H9 (cell line): Measurements from ENCODE around the gene MEF2A. TPM values are rescaled to one million over a fixed set of nuclear protein-coding genes. Genes with fewer than 3 reads are reported as not detected.

Experiments used
- DNase-seq: peaks from one replicate; pipeline ENCODE4 v3.0.0-alpha.2; 2017
- H2AFZ ChIP-seq: one replicate; pipeline ENCODE4 v1.6.1; 2013; ENCODE audit warnings: mild to moderate bottlenecking, low read length, control low read depth, moderate library complexity
- H2AK5ac ChIP-seq: 2 replicates; pipeline ENCODE4 v1.6.1; 2013; ENCODE audit warnings: low read length, control low read depth, mixed read lengths; ENCODE audit not compliant: insufficient read length
- H2BK120ac ChIP-seq: one replicate; pipeline ENCODE4 v1.6.1; 2013; ENCODE audit warnings: low read depth, mild to moderate bottlenecking, low read length, control low read depth, inconsistent platforms; ENCODE audit not compliant: poor library complexity, severe bottlenecking
- H2BK12ac ChIP-seq: 2 replicates; pipeline ENCODE4 v1.6.1; 2013; ENCODE audit warnings: low read length, control low read depth, mixed read lengths, low read depth; ENCODE audit not compliant: insufficient read length
- H2BK15ac ChIP-seq: 2 replicates; pipeline ENCODE4 v1.6.1; 2013; ENCODE audit warnings: low read depth, low read length, control low read depth
- H2BK20ac ChIP-seq: one replicate; pipeline ENCODE4 v1.6.1; 2013; ENCODE audit warnings: low read depth, mild to moderate bottlenecking, low read length, control low read depth, inconsistent platforms; ENCODE audit not compliant: poor library complexity, severe bottlenecking
- H2BK5ac ChIP-seq: 2 replicates; pipeline ENCODE4 v1.6.1; 2013; ENCODE audit warnings: low read length, control low read depth, mixed read lengths; ENCODE audit not compliant: insufficient read length
- H3K14ac ChIP-seq: 2 replicates; pipeline ENCODE4 v1.6.1; 2013; ENCODE audit warnings: low read length, control low read depth; ENCODE audit not compliant: insufficient read depth
- H3K18ac ChIP-seq: 2 replicates; pipeline ENCODE4 v1.6.1; 2013; ENCODE audit warnings: low read depth, mild to moderate bottlenecking, mixed read lengths, low read length, control low read depth; ENCODE audit not compliant: insufficient read length
- H3K23ac ChIP-seq: 2 replicates; pipeline ENCODE4 v1.6.1; 2013; ENCODE audit warnings: low read length, control low read depth, mixed read lengths, low read depth; ENCODE audit not compliant: insufficient read length
- H3K23me2 ChIP-seq: 2 replicates; pipeline ENCODE4 v1.6.1; 2013; ENCODE audit warnings: low read depth, mild to moderate bottlenecking, mixed read lengths, low read length, control low read depth; ENCODE audit not compliant: insufficient read length, poor library complexity, severe bottlenecking
- H3K27ac ChIP-seq: 2 replicates; pipeline ENCODE4 v1.5.1; 2013; ENCODE audit warnings: low read length, control low read depth, mixed read lengths, low read depth; ENCODE audit not compliant: insufficient read length
- H3K27me3 ChIP-seq: 2 replicates; pipeline ENCODE4 v1.6.1; 2013; ENCODE audit warnings: low read length, control low read depth, inconsistent platforms; ENCODE audit not compliant: insufficient read depth
- H3K4ac ChIP-seq: 2 replicates; pipeline ENCODE4 v1.6.1; 2013; ENCODE audit warnings: low read depth, mild to moderate bottlenecking, control low read depth, inconsistent platforms, low read length, moderate library complexity
- H3K4me1 ChIP-seq: 2 replicates; pipeline ENCODE4 v1.6.1; 2013; ENCODE audit warnings: low read length, control low read depth, inconsistent platforms; ENCODE audit not compliant: insufficient read depth
- H3K4me2 ChIP-seq: 2 replicates; pipeline ENCODE4 v1.6.1; 2013; ENCODE audit warnings: low read length, control low read depth, mixed read lengths; ENCODE audit not compliant: insufficient read length, insufficient read depth
- H3K56ac ChIP-seq: 2 replicates; pipeline ENCODE4 v1.6.1; 2013; ENCODE audit warnings: low read depth, mild to moderate bottlenecking, mixed read lengths, low read length, control low read depth; ENCODE audit not compliant: insufficient read length
- H3K79me1 ChIP-seq: 2 replicates; pipeline ENCODE4 v1.6.1; 2013; ENCODE audit warnings: low read depth, mild to moderate bottlenecking, moderate library complexity, low read length, control low read depth, inconsistent platforms; ENCODE audit not compliant: insufficient read depth, poor library complexity, severe bottlenecking
- H3K79me2 ChIP-seq: 2 replicates; pipeline ENCODE4 v1.6.1; 2013; ENCODE audit warnings: low read length, control low read depth, inconsistent platforms; ENCODE audit not compliant: insufficient read depth
- H3K9ac ChIP-seq: 2 replicates; pipeline ENCODE4 v1.6.1; 2013; ENCODE audit warnings: low read length, control low read depth, mixed read lengths; ENCODE audit not compliant: insufficient read length; ENCODE audit errors: extremely low read depth
- H3K9me3 ChIP-seq: one replicate; pipeline ENCODE4 v1.6.1; 2013; ENCODE audit warnings: low read depth, low read length, inconsistent platforms; ENCODE audit not compliant: control insufficient read depth
- H3T11ph ChIP-seq: one replicate; pipeline ENCODE4 v1.6.1; 2013; ENCODE audit warnings: mild to moderate bottlenecking, low read length, control low read depth, inconsistent platforms
- H4K20me1 ChIP-seq: one replicate; pipeline ENCODE4 v1.6.1; 2013; ENCODE audit not compliant: control insufficient read depth, insufficient read length, insufficient read depth
- H4K5ac ChIP-seq: 2 replicates; pipeline ENCODE4 v1.6.1; 2013; ENCODE audit warnings: low read depth, mild to moderate bottlenecking, mixed read lengths, low read length, control low read depth; ENCODE audit not compliant: insufficient read length
- H4K8ac ChIP-seq: replicated peaks from 2 replicates; pipeline ENCODE4 v1.6.1; 2013; ENCODE audit warnings: low read length, control low read depth, mixed read lengths, low read depth; ENCODE audit not compliant: insufficient read length
- H4K91ac ChIP-seq: 2 replicates; pipeline ENCODE4 v1.6.1; 2013; ENCODE audit warnings: low read depth, mild to moderate bottlenecking, moderate library complexity, mixed read lengths, low read length, control low read depth; ENCODE audit not compliant: insufficient read length
- H3K27ac Mint-ChIP-seq, 3 experiments: 2 replicates in 2 of 3; 3 replicates in 1 of 3; pipeline ENCODE4 v1.8.0; 2020 to 2021; ENCODE audit warnings: mixed read lengths in 3 of 3, mild to moderate bottlenecking in 1 of 3, moderate library complexity in 1 of 3
- H3K27me3 Mint-ChIP-seq: 2 replicates; pipeline ENCODE4 v1.8.0; 2021; ENCODE audit warnings: low read depth, mild to moderate bottlenecking, moderate library complexity, mixed read lengths
- H3K36me3 Mint-ChIP-seq, 3 experiments: 2 replicates in 2 of 3; 3 replicates in 1 of 3; pipeline ENCODE4 v1.8.0; 2020 to 2021; ENCODE audit warnings: low read depth in 3 of 3, mixed read lengths in 3 of 3; ENCODE audit not compliant: insufficient read depth in 1 of 3
- H3K4me1 Mint-ChIP-seq, 2 experiments: 2 replicates each; pipeline ENCODE4 v1.8.0; 2020; ENCODE audit warnings: mixed read lengths in 2 of 2
- H3K4me3 Mint-ChIP-seq, 2 experiments: 2 replicates in 1 of 2; 3 replicates in 1 of 2; pipeline ENCODE4 v1.8.0; 2020 to 2021; ENCODE audit warnings: mild to moderate bottlenecking in 2 of 2, mixed read lengths in 2 of 2, moderate library complexity in 1 of 2
- H3K9me3 Mint-ChIP-seq, 2 experiments: 2 replicates in 1 of 2; 3 replicates in 1 of 2; pipeline ENCODE4 v1.8.0; 2020; ENCODE audit warnings: mild to moderate bottlenecking in 2 of 2, mixed read lengths in 2 of 2, moderate library complexity in 1 of 2
- WGBS: extraction: QIAGEN DNeasy Blood & Tissue Kit; methylation state at CpG from one replicate; pipeline ENCODE4 v1.1.7; 2013; ENCODE audit warnings: missing lambda C conversion rate, low lambda C conversion rate, mixed read lengths; ENCODE audit not compliant: insufficient read length; ENCODE audit errors: extremely low coverage; 5-methylcytosine and 5-hydroxymethylcytosine counted together
- total RNA-seq: library from RNA; stranded (reverse); gene quantifications from 2 replicates; pipeline ENCODE4 v1.2.1, GENCODE V29; 2021
- TF ChIP-seq, protein P1 (sequence below): fragments of 200-600 bp; sonication (generic); conservative IDR thresholded peaks from 3 replicates; pipeline ENCODE4 v1.8.0; 2021; ENCODE audit warnings: antibody characterized with exemption, mild to moderate bottlenecking

Gene MEF2A
- total RNA-seq, 1 experiment from 2014 or later, result 20.7 TPM

DNA sequence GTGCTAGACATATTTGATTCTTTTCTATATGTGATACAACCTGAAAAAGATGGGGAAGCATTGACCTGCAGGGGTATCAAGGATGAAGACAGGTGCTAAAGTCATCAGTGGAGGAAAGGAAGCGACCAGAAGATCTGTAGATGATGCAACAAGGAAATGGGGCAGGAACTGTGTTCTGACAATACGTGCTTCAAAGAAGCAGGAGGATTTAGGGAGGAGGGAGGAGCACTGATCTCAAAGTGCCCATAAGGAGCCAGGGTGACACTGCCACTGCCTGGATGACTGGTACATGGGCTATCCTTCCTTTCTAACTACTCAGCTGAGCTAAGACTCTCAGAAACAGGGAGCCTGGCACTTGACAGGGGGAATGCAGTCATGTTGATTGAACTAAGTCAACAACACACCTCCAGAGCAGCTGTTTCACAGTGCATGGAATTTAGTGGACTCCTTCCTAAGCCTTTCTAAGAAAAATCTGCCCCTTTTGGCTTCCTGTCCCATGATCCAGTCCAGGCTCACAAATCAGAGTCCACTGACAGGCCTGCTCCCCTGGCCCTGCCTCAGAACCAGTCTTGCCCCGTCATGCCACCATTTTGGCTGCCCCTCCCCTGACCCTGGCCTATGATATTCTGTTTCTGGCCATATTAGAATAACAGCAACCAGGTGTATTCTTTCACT is 155.5 kb downstream of the MEF2A start:
- H3K4me1 ChIP-seq, result no peaks in the 10 kb centered on the region
- H3K9me3 ChIP-seq, result peaks cover 7% of the 10 kb centered on the region
- Mint-ChIP-seq H3K27me3 (peaks cover 1% of the 10 kb centered on the region), H3K4me1 (peaks cover 0 to 3% of the 10 kb centered on the region in 2 experiments; a peak in 2 of 4 replicates), H3K36me3 (peaks cover 14 to 21% (median 20%) of the 10 kb centered on the region in 3 experiments), H3K27ac (peak overlapping the region in 1 of 3 experiments; percentile 31; a peak in 1 of 7 replicates), H3K4me3 (no peak overlapping the region), H3K9me3 (peaks cover 7 to 8% of the 10 kb centered on the region in 2 experiments)
- H2BK20ac ChIP-seq, result no peak overlapping the region
- no peak overlapping the region for H3K14ac ChIP-seq
- no peaks in the 10 kb centered on the region for H3K79me2 ChIP-seq
- H4K5ac ChIP-seq, result no peak overlapping the region
- H2BK120ac ChIP-seq, result no peak overlapping the region
- H3K79me1 ChIP-seq, result no peaks in the 10 kb centered on the region
- no peak overlapping the region for H3T11ph ChIP-seq
- no peaks in the 10 kb centered on the region for H3K23me2 ChIP-seq
- no peak overlapping the region for H2AK5ac ChIP-seq
- WGBS, result no CpG with 5 or more reads among the region's 3 CpGs
- H3K9ac ChIP-seq, result no peak overlapping the region
- DNase-seq, result no peak
- no peak overlapping the region for H4K91ac ChIP-seq
- no peak overlapping the region for H2BK15ac ChIP-seq
- no peak overlapping the region for H3K56ac ChIP-seq
- no peak overlapping the region for H3K4me2 ChIP-seq
- H4K20me1 ChIP-seq, result no peaks in the 10 kb centered on the region
- no peak overlapping the region for H4K8ac ChIP-seq
- H2BK12ac ChIP-seq, result no peak overlapping the region
- no peak overlapping the region for H3K18ac ChIP-seq
- H3K23ac ChIP-seq, result no peak overlapping the region
- H3K4ac ChIP-seq, result no peak overlapping the region
- TF ChIP-seq, protein P1, sequence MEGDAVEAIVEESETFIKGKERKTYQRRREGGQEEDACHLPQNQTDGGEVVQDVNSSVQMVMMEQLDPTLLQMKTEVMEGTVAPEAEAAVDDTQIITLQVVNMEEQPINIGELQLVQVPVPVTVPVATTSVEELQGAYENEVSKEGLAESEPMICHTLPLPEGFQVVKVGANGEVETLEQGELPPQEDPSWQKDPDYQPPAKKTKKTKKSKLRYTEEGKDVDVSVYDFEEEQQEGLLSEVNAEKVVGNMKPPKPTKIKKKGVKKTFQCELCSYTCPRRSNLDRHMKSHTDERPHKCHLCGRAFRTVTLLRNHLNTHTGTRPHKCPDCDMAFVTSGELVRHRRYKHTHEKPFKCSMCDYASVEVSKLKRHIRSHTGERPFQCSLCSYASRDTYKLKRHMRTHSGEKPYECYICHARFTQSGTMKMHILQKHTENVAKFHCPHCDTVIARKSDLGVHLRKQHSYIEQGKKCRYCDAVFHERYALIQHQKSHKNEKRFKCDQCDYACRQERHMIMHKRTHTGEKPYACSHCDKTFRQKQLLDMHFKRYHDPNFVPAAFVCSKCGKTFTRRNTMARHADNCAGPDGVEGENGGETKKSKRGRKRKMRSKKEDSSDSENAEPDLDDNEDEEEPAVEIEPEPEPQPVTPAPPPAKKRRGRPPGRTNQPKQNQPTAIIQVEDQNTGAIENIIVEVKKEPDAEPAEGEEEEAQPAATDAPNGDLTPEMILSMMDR, result no peak
- H3K27ac ChIP-seq, result no peak overlapping the region
- H2BK5ac ChIP-seq, result no peak overlapping the region
- H2AFZ ChIP-seq, result no peak overlapping the region
- no peaks in the 10 kb centered on the region for H3K27me3 ChIP-seq
